Measurements from ENCODE around the gene ZNF101.

Gene ZNF101

GRCh38 chr19:19668230-19669012 is at the start of gene ZNF101:
Gene ZNF101 (plus strand): TSS chr19:19668839. CDS start chr19:19668964, 125 bp downstream.
- peak; percentile 87 for DNase-seq

- DNase-seq = no peak
Observed at GRCh38 chr19:19619181-19619848, 49.3 kb upstream of the ZNF101 start.

- no peak for DNase-seq
Observed at GRCh38 chr19:19619849-19620210, 48.8 kb upstream of the ZNF101 start.

- DNase-seq = no peak
Observed at GRCh38 chr19:19623383-19623782, 45.3 kb upstream of the ZNF101 start.

- no peak for DNase-seq
Observed at GRCh38 chr19:19624032-19624570, 44.5 kb upstream of the ZNF101 start.

- DNase-seq = no peak
Observed at GRCh38 chr19:19626516-19627472, 41.8 kb upstream of the ZNF101 start.

- DNase-seq = peak; percentile 65
Observed at GRCh38 chr19:19627621-19628500, 40.8 kb upstream of the ZNF101 start, which contains the start of gene LPAR2. Gene LPAR2 (minus strand): TSS chr19:19628220. CDS start chr19:19627275, 945 bp downstream.

GRCh38 chr19:19628501-19629134 is 40.0 kb upstream of the ZNF101 start:
- peak; percentile 35 for DNase-seq

GRCh38 chr19:19630062-19630414 is 38.6 kb upstream of the ZNF101 start:
- DNase-seq = no peak

- no peak for DNase-seq
Observed at GRCh38 chr19:19630426-19630825, 38.2 kb upstream of the ZNF101 start.

GRCh38 chr19:19631346-19631745 is 37.3 kb upstream of the ZNF101 start:
- DNase-seq = no peak

GRCh38 chr19:19632661-19633060 is 36.0 kb upstream of the ZNF101 start:
- no peak for DNase-seq

- DNase-seq = no peak
Observed at GRCh38 chr19:19633711-19634515, 34.7 kb upstream of the ZNF101 start.

- no peak for DNase-seq
Observed at GRCh38 chr19:19634516-19635312, 33.9 kb upstream of the ZNF101 start.

GRCh38 chr19:19635313-19635702 is 33.3 kb upstream of the ZNF101 start:
- DNase-seq = no peak

- DNase-seq = no peak
Observed at GRCh38 chr19:19636573-19637185, 32.0 kb upstream of the ZNF101 start.

- DNase-seq = no peak
Observed at GRCh38 chr19:19637186-19637522, 31.5 kb upstream of the ZNF101 start.

- DNase-seq = no peak
Observed at GRCh38 chr19:19637523-19638251, 31.0 kb upstream of the ZNF101 start.
